HFF-Myc (cell line): ENCODE results near the gene GLCE.
A peak's percentile ranks its signal among the peaks of the same experiment; 100 is the strongest.

Experiments used
- DNase-seq: peaks from one replicate; pipeline ENCODE4 v3.0.0-alpha.2; 2011; ENCODE audit warnings: low read depth; ENCODE audit errors: extremely low read depth
- H3K4me3 ChIP-seq: replicated peaks from 2 replicates; pipeline ENCODE4 v1.5.1; 2011; ENCODE audit warnings: low read depth, mild to moderate bottlenecking, control low read depth, low read length
- CTCF ChIP-seq: IDR thresholded peaks from 2 replicates; pipeline ENCODE4 v1.5.1; 2012; ENCODE audit warnings: mild to moderate bottlenecking, low read depth, low read length, control low read depth; ENCODE audit errors: missing control alignments

Gene GLCE

GRCh38 chr15:69158201-69158842 is 2.1 kb upstream of the GLCE start:
- TF ChIP-seq CTCF, result no peak
- no peak for DNase-seq

GRCh38 chr15:69158843-69159240 is 1.6 kb upstream of the GLCE start:
- no peak for DNase-seq
- TF ChIP-seq CTCF, result no peak
- H3K4me3 ChIP-seq, result no peak overlapping the region

More at GRCh38 chr15:69158201-69158842, 2.1 kb upstream of the GLCE start:
- no peak overlapping the region for H3K4me3 ChIP-seq

GRCh38 chr15:69159805-69160140 is 662 bp upstream of the GLCE start:
- peak overlapping the region; percentile 87 for H3K4me3 ChIP-seq
- no peak for TF ChIP-seq CTCF
- DNase-seq, result no peak

DNA sequence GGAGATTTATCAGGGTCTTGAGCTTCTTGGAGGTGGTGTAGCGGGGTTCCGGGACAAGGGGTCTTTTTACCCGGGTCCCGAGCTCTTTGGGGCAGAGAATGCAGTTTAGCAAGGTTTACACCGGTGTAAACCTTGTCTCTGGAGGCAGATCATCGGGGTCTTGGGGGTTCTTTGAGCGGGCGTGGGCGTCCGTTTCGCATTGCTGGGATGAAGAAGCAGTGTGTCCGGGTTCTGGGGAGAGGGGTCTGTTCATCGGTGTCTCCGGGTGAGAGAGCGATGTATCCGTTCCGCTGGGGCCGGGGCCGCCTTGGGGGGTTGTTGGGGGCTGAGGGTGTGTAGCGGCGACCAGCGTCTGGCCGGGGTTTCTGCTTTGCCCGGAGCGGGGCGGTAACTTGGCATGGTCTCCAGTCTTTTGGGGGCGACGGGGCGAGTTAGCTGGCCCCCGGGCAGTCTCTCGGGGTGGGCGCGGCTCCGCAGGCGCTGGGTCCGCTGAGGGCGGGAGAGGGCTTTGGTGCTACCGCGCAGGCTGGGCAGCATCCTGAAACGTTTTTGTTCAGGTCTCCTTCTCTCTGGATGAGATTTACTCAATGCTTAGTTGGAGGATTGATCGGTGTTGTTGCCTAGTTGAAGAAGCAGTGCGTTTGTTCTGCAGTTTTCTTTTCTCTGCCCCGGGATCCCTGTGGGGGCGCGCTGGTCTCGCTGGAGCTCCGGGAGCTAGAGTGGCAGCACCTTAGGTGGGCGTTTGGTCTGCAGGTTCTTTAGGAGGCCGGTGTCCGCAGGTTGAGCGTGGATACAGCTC is 843 bp downstream of the GLCE start:
- peak; percentile 17 for TF ChIP-seq CTCF
- DNase-seq, result no peak
- peak overlapping the region; percentile 87 for H3K4me3 ChIP-seq

DNA sequence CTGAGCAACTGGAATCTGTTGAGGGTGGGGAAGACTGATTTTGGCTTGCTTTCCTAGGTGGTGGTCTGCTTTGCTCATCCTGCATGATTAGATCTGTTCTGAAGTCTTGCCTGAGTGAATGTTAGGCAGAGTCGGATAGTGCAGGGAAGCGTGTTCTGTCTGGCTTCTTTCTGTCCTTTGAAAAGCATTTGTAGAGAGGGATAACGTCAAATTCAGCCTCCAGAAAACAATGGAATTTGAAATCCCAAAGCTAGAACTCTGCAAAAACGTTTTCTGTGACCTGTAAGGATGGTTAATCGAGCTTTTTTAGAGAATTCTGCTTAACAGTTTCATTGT is 1.4 kb downstream of the GLCE start:
- DNase-seq, result no peak
- peak overlapping the region; percentile 87 for H3K4me3 ChIP-seq
- no peak for TF ChIP-seq CTCF

GRCh38 chr15:69163141-69163669 is 2.8 kb downstream of the GLCE start:
- no peak for TF ChIP-seq CTCF
- no peak overlapping the region for H3K4me3 ChIP-seq
- no peak for DNase-seq
